SJSA1 (cell line): ENCODE data around the gene PCNA. TPM values are rescaled to one million over a fixed set of nuclear protein-coding genes. Genes with fewer than 3 reads are reported as not detected.
"Not testable (repeated sequence)": the region's sequence is repeated elsewhere in the genome, so short reads cannot be mapped to it uniquely, and the experiment has no call there.

Experiments used
- DNase-seq, 2 experiments: peaks; one replicate each; pipeline ENCODE4 v3.0.0-alpha.2; 2015 to 2020; ENCODE audit warnings: low spot score in 2 of 2, low read depth in 1 of 2
- H3K27ac ChIP-seq: fragments of 250-450 bp; sonication (Bioruptor Pico); 2 replicates; pipeline ENCODE4 v1.5.1; 2020; ENCODE audit warnings: mild to moderate bottlenecking, moderate library complexity
- H3K27me3 ChIP-seq: fragments of 250-450 bp; sonication (Bioruptor Pico); replicated peaks from 2 replicates; pipeline ENCODE4 v1.5.1; 2020; ENCODE audit warnings: mild to moderate bottlenecking, moderate library complexity
- H3K36me3 ChIP-seq: fragments of 250-450 bp; sonication (Bioruptor Pico); 2 replicates; pipeline ENCODE4 v1.5.1; 2020; ENCODE audit warnings: mild to moderate bottlenecking
- H3K4me1 ChIP-seq: fragments of 250-450 bp; sonication (Bioruptor Pico); replicated peaks from 2 replicates; pipeline ENCODE4 v1.6.1; 2021; ENCODE audit warnings: mild to moderate bottlenecking
- H3K4me3 ChIP-seq: fragments of 250-450 bp; sonication (Bioruptor Pico); 2 replicates; pipeline ENCODE4 v1.5.1; 2020; ENCODE audit warnings: mild to moderate bottlenecking
- H3K9me3 ChIP-seq: fragments of 250-450 bp; sonication (Bioruptor Pico); replicated peaks from 2 replicates; pipeline ENCODE4 v1.5.1; 2020; ENCODE audit warnings: mild to moderate bottlenecking
- total RNA-seq: library from RNA; depleted of rRNA; stranded (reverse); fragments of >200 nt; shearing (Covaris generic); gene quantifications from 2 replicates; pipeline ENCODE4 v1.2.3, GENCODE V29; 2014

PCNA gene
- total RNA-seq, 1 experiment from 2014 or later = 391 TPM

DNA sequence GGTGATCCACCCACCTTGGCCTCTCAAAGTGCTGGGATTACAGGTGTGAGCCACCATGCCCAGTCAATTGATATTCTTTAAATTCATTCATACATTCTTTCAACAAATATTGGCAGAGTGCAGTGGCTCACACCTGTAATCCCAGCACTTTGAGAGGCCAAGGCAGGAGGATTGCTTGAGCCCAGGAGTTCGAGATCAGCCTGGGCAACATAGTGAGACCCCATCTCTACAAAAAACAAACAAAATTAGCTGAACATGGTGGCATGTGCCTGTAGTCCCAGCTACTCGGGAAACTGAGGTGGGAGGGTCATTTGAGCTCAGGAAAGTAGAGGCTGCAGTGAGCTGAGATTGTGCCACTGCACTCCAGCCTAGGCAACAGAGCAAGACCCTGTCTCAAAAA lies 42.8 kb downstream of the PCNA start:
- DNase-seq, H3K27me3 ChIP-seq, H3K4me3 ChIP-seq, H3K36me3 ChIP-seq, H3K27ac ChIP-seq, H3K9me3 ChIP-seq: not testable (repeated sequence)
- peaks cover 11% of the 10 kb centered on the region for H3K4me1 ChIP-seq

DNA sequence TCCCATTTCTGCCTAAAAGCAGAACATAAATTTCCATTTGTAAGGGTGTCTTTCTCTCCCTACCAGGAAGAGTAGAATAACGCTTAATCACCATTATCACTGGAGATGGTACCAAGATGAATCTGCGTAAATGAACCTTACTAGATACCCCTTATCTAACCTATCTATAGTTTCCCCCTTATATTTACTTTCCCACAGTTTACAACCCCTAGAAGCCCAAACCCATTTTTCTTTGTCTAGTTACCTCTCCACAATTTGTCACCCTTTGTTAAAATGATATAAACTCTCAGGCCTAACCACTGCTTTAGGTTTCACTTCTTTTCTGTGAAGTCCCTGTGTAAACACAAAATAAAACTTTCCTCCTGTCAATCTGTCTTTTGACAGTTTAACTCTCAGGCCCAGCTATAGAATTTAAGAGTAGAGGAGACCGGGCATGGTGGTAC lies 45.5 kb downstream of the PCNA start:
- peaks cover 11% of the 10 kb centered on the region for H3K4me1 ChIP-seq
- DNase-seq = no peak

DNA sequence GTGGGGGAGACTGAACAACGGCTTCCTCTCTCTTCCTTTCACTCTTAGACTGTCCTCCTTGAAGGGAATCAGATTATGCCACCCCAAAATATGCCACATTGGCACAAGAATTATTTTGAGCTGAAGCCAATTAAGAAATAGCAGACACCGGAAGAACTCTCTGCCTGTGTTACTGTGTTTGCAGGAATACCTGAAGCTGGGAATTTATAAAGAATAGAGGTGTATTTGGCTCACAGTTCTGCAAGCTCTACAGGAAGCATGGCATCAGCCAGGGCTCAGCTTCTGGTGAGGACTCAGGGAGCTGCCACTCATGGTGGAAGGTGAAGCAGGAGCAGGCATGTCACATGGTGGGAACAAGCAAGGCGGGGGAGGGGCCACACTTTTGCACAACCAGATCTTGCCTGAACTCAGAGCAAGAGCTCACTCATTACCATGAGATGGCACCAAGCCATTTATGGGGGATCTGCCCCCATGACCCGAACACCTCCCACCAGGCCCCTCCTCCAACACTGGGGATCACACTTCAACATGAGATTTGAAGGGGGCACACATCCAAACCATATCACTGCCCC lies 46.0 kb downstream of the PCNA start:
- Histone ChIP-seq H3K36me3 (no peaks in the 10 kb centered on the region), H3K27ac (no peak overlapping the region), H3K4me3 (no peak overlapping the region), H3K4me1 (peaks cover 11% of the 10 kb centered on the region), H3K9me3 (no peaks in the 10 kb centered on the region), H3K27me3 (no peaks in the 10 kb centered on the region)
- no peak for DNase-seq

More for the DNA sequence above, 45.5 kb downstream of the PCNA start:
- Histone ChIP-seq H3K27ac (no peak overlapping the region), H3K27me3 (no peaks in the 10 kb centered on the region), H3K9me3 (no peaks in the 10 kb centered on the region), H3K4me3 (no peak overlapping the region), H3K36me3 (no peaks in the 10 kb centered on the region)

DNA sequence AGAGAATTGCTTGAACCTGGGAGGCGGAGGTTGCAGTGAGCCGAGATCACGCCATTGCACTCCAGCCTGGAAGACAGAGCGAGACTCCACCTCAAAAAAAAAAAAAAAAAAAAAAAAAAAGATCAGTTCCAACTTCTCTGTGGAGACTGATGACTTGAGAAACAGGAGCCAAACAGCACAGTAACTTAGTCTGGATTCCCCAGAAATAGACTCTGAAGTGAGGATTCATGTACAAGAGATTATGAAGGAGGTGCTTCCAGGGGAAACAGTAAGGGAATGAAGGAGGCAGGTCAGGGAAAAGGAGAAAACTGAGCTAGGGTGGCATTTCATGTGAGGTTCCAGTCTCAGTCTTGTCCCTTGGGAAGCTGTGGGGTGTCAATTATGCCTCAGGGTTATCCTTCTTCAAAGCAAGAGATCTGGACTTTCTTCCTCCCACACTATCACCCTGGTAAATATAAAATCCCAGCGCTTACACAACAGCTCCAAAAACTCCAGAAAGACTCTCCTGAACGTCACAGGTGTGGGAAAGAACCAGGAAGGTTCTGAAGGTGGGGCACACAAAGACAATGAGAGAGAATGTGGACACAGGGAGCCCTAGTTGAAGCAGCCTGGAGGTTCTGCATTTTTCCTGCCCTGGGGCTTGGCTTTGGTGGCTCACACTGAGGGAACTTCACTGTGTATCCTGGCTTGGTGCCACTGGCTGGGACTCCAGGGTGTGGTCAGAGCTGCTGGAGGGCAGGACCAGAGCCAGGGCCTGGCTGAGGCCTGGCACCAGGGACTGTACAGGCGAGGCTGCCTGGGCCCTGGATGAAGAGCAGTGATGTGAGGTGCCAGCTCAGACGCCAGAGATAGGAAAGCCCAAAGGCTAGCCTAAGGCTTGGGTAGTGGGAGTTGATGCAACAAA lies 46.8 kb downstream of the PCNA start:
- peak; percentile 10 to 63 for DNase-seq
- Histone ChIP-seq H3K27me3 (no peaks in the 10 kb centered on the region), H3K4me1 (peaks cover 8% of the 10 kb centered on the region), H3K27ac (no peak overlapping the region), H3K36me3 (no peaks in the 10 kb centered on the region), H3K9me3 (no peaks in the 10 kb centered on the region), H3K4me3 (no peak overlapping the region)

DNA sequence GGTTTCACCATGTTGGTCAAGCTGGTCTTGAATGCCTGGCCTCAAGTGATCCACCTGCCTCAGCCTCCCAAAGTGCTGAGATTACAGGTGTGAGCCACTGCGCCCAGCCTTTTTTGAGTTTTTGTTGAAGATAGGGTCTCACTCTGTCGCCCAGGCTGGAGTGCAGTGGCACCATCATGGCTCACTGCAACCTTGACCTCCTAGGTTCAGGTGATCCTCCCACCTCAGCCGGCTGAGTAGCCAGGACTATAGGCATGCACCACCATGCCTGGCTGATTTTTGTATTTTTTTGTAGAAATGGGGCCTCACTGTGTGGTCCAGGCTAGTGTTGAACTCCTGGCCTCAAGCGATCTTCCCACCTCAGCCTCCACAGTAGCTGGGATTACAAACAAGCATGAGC lies 47.8 kb downstream of the PCNA start:
- H3K4me1 ChIP-seq, H3K4me3 ChIP-seq, H3K36me3 ChIP-seq, H3K9me3 ChIP-seq, H3K27me3 ChIP-seq, DNase-seq, H3K27ac ChIP-seq: not testable (repeated sequence)

DNA sequence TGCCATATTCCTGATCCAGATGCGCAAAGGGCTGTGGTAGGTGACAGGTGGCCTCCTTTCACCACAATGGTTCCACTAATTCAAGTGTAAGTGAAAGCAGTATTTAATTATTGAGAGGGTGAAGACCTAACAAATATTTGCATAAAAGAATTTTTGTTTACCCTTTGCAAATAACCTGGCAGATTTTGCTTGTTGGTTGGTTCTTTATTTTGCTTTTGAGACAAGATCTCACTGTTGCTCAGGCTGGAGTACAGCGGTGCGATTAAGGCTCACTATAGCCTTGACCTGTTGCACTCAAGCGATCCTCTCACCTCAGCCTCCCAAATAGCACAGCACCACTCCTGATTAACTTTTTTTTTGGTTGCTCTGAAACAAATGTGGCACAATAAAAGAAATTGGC lies 49.2 kb downstream of the PCNA start:
- no peaks in the 10 kb centered on the region for H3K9me3 ChIP-seq
- H3K4me3 ChIP-seq = no peak overlapping the region
- peaks cover 14% of the 10 kb centered on the region for H3K4me1 ChIP-seq
- no peak for DNase-seq
- no peaks in the 10 kb centered on the region for H3K27me3 ChIP-seq
- no peaks in the 10 kb centered on the region for H3K36me3 ChIP-seq
- H3K27ac ChIP-seq = no peak overlapping the region

DNA sequence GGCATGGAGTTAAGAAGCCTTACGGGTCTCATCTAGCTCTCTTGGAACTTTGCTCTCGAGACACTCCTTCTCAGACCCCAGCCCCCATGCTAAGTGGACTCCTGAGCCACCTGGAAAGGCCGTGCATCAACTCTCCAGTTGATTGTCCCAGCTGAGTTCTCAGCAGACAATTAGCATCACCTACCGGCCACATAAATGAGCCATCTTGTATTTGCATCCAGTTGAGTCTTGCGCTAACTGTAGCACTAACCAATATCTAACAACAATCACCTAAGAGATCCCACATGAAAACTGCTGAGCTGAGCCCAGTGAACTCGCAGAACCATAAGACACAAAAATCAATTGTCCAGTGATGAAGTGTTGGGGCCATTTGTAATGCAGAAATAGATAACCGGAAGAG lies 49.7 kb downstream of the PCNA start:
- DNase-seq = no peak
- H3K9me3 ChIP-seq = no peaks in the 10 kb centered on the region

DNA sequence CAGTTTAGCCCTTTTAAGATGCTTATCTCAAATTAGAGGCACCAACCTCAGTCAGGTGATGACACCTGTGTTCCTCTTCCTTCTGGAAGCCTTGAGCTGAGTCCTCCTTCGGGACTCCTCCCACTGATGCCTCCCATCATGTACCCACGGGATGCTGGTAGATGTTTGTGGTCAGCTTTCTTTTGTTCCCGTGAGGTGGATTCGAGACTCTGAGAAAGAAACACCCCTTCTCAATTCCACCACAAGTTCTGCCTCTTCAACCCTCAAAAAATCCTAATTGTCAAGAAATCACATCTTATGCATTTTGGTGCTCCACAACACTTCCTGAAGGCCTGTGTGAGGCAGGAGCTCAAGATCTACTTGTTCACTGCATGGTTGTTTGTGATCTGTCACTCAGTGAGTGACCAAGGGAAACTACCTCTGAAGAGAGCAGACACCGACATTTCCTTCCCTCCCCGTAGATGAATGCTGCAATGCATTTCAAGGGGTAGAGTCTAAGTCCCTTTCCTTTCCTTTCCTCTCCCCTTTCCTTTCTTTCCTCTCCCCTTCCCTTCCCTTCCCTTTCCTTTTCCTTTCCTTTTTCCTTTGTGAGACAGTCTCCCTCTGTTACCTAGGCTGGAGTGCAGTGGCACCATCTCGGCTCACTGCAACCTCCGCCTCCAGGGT lies 50.5 kb downstream of the PCNA start:
- no peak overlapping the region for H3K4me3 ChIP-seq
- no peaks in the 10 kb centered on the region for H3K9me3 ChIP-seq
- no peak for DNase-seq
- no peaks in the 10 kb centered on the region for H3K27me3 ChIP-seq
- no peak overlapping the region for H3K27ac ChIP-seq
- no peaks in the 10 kb centered on the region for H3K36me3 ChIP-seq
- H3K4me1 ChIP-seq = peaks cover 16% of the 10 kb centered on the region

More for the DNA sequence above, 49.7 kb downstream of the PCNA start:
- peaks cover 16% of the 10 kb centered on the region for H3K4me1 ChIP-seq
- H3K36me3 ChIP-seq = no peaks in the 10 kb centered on the region
- no peak overlapping the region for H3K4me3 ChIP-seq
- H3K27me3 ChIP-seq = no peaks in the 10 kb centered on the region
- H3K27ac ChIP-seq = no peak overlapping the region

DNA sequence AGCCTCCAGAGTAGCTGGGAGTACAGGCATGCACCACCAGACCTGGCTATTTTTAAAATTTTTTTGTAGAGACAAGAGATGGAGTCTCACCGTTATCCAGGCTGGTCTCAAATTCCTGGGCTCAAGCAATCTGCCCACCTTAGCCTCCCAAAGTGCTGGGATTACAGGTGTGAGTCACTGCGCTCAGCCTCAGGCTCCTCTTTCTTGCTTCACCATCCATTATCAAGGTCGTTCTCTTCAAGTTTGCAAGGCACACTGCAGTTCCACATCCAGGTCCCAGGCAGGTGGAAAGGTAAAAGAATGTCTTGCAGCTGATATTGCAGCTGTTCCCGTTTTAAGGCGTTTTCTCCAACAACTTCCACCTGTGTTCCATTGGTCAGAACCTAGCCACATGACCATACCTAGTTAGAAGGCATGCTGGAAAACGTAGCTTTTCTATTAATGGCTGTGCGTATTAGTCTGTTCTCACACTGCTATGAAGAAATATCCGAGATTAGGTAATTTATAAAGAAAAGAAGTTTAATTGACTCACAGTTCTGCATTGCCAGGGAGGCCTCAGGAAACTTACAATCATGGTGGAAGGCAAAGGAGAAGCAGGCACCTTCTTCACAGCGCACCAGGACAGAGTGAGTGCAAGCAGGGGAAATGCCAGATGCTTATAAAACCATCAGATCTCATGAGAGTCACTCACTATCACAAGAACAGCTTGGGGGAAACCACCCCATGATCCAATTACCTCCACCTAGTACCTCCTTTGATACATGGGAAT lies 51.7 kb downstream of the PCNA start:
- Histone ChIP-seq H3K4me3 (no peak overlapping the region), H3K27me3 (no peaks in the 10 kb centered on the region), H3K36me3 (no peaks in the 10 kb centered on the region), H3K27ac (no peak overlapping the region), H3K9me3 (no peaks in the 10 kb centered on the region), H3K4me1 (peaks cover 11% of the 10 kb centered on the region)
- no peak for DNase-seq

DNA sequence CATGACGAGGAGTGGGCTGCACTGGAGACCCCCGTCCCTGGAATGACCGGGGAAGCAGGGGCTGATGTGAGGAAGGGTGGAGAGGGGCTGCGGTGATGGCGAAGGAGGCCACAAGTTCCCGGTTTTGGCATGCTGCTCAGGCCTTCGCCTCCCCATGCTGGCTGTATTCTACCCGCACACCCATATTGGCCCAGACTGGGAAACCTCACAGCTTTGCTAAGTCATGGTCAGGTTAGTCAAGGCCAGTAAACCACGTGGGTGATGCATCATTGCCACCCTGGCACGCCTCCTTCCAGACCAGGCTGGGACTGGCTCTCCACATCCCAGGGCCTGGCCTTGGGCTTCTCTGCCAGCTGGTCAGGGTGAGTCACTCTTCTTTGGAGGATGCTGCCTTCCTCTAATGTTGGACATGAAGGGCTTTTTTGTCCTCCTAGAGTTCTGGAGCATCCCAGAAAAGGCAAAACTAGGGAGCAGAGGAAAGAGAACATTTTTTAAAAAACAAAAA lies 53.8 kb downstream of the PCNA start:
- peaks cover 9% of the 10 kb centered on the region for H3K4me1 ChIP-seq

DNA sequence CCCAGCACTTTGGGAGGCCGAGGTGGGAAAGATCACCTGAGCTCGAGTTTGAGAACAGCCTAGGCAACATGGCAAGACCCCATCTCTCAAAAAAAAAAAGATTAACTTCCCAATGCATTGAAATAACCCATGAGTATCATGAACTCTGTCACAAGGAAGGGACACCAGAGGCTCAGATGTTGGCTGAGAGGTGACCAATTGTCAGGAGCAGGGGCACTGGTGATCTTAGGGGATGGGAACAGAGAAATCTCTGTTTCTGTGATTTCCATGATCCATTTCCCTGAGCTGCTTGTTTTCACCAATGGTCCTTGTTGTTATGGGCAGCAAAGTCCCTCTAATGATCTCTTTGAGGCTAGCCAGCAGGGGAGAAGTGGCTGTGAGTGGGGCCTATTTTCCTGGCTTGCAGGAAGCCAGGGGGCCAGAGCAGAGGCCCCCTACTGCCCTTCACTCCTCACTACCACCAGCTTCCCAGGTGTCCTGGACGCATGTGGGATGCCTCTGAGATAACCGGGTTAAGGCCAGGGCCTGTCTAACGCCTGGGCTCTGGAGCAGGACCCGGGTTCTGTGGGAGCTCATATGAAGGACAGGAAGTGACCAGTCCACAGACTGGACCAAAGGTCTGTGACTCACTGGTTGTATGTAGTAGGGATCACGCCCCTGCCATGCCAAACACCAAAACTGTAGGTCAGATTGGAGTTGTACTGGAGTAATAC lies 54.4 kb downstream of the PCNA start:
- Histone ChIP-seq H3K4me3 (no peak overlapping the region), H3K9me3 (no peaks in the 10 kb centered on the region), H3K36me3 (no peaks in the 10 kb centered on the region), H3K4me1 (peaks cover 9% of the 10 kb centered on the region), H3K27me3 (no peaks in the 10 kb centered on the region), H3K27ac (peak overlapping the region; percentile 82)
- DNase-seq = peak; percentile 8 to 46

More for the DNA sequence above, 53.8 kb downstream of the PCNA start:
- DNase-seq = peak; percentile 41 to 77
- H3K9me3 ChIP-seq = no peaks in the 10 kb centered on the region
- H3K27me3 ChIP-seq = no peaks in the 10 kb centered on the region
- H3K4me3 ChIP-seq = no peak overlapping the region
- no peaks in the 10 kb centered on the region for H3K36me3 ChIP-seq
- H3K27ac ChIP-seq = peak overlapping the region; percentile 82
